Skeletal muscle satellite cell (primary cell): ENCODE results near the gene MRPL41. TPM values are rescaled to one million over a fixed set of nuclear protein-coding genes. Genes with fewer than 3 reads are reported as not detected.
"Not testable (repeated sequence)": the region's sequence is repeated elsewhere in the genome, so short reads cannot be mapped to it uniquely, and the experiment has no call there.

ENCODE experiments used
- H3K27me3 ChIP-seq: 2 replicates; pipeline ENCODE4 v1.7.0; 2013; ENCODE audit warnings: low read length; ENCODE audit not compliant: control insufficient read depth, insufficient read depth
- H3K36me3 ChIP-seq: 2 replicates; pipeline ENCODE4 v1.7.0; 2013; ENCODE audit warnings: mild to moderate bottlenecking, control low read depth, low read length; ENCODE audit not compliant: insufficient read depth
- H3K4me1 ChIP-seq: 2 replicates; pipeline ENCODE4 v1.7.0; 2013; ENCODE audit warnings: low read length; ENCODE audit not compliant: control insufficient read depth, insufficient read depth
- H3K4me2 ChIP-seq: 2 replicates; pipeline ENCODE4 v1.7.0; 2013; ENCODE audit warnings: mild to moderate bottlenecking, low read length
- H3K4me3 ChIP-seq: 2 replicates; pipeline ENCODE4 v1.7.0; 2013; ENCODE audit warnings: low read length
- H3K9ac ChIP-seq: 2 replicates; pipeline ENCODE4 v1.7.0; 2013; ENCODE audit warnings: mild to moderate bottlenecking, low read depth, low read length, moderate library complexity
- H3K9me3 ChIP-seq: replicated peaks from 2 replicates; pipeline ENCODE4 v1.7.0; 2013; ENCODE audit warnings: mild to moderate bottlenecking, control low read depth, low read length
- total RNA-seq: library from RNA; depleted of rRNA; stranded (reverse); fragments of >200 nt; gene quantifications from 2 replicates; pipeline ENCODE4 v1.2.3, GENCODE V29; 2012; rRNA removed

MRPL41 gene
- total RNA-seq: 65.1 and 65.9 TPM in 2 replicates

DNA sequence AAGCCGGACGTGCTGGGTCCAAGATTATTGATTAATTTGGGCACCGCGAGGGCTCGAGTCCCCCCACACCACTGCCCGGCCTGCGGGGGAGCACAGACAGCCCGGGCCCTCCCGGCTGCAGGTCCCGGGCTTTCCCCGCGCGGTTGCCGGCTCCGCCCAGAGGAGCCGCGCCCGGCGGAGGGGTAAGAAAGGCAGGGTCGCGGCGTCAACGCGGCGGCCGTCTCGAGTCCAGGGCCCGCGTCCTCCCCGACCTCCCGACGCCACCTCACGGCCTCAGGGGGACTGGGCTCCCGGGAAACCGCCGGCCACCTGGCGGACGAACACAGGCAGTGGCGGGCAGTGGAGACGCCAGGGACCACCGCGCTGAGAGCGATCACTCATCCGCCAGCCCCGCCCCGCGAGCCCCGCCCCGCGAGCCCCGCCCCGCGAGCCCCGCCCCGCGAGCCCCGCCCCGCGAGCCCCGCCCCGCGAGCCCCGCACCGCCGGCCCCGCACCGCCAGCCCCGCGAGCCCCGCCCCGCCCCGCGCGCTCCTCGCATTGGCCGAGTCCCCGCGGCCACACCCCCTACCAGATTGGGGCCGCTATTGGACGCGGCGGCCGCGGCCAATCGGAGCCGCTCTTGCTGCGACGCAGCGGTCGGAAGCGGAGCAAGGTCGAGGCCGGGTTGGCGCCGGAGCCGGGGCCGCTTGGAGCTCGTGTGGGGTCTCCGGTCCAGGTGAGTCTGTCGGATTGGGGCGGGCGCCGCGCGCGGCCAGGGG is at the start of gene MRPL41:
Gene MRPL41 (plus strand): TSS at position 616 of the 758 bp plus-strand sequence. CDS start 203 bp downstream, outside the sequence.
- Histone ChIP-seq H3K9ac (peak within 1 kb of the TSS; percentile 87), H3K4me2 (peak within 1 kb of the TSS; percentile 97), H3K4me3 (peak within 1 kb of the TSS; percentile 96), H3K9me3 (no peaks in the 10 kb centered on the region), H3K36me3 (peaks cover 23% of the 10 kb centered on the region), H3K27me3 (no peaks in the 10 kb centered on the region), H3K4me1 (peaks cover 15% of the 10 kb centered on the region)

GRCh38 chr9:137502008-137502911 is 49.4 kb upstream of the MRPL41 start:
- Histone ChIP-seq H3K27me3 (no peaks in the 10 kb centered on the region), H3K4me1 (no peaks in the 10 kb centered on the region), H3K9me3 (no peaks in the 10 kb centered on the region), H3K9ac (no peak overlapping the region), H3K36me3 (no peaks in the 10 kb centered on the region), H3K4me2 (no peak overlapping the region), H3K4me3 (no peak overlapping the region)

DNA sequence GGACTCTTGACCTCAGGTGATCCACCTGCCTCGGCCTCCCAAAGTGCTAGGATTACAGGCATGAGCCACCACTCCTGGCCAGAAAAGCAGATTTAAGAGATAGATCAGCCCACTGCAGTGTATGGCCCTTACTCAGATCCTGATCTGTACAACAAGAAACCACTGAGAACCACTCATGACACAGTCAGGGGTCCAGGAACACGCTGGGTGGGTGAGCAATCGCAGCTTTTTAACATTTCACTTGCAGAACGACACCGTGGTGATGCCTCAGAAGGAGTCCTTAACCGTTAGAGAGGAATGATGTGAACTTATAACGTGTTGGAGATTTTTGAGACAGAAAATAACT is 47.3 kb upstream of the MRPL41 start:
- H3K27me3 ChIP-seq: no peaks in the 10 kb centered on the region
- H3K9ac ChIP-seq: no peak overlapping the region
- no peaks in the 10 kb centered on the region for H3K4me1 ChIP-seq
- no peak overlapping the region for H3K4me2 ChIP-seq
- no peaks in the 10 kb centered on the region for H3K9me3 ChIP-seq
- no peaks in the 10 kb centered on the region for H3K36me3 ChIP-seq
- no peak overlapping the region for H3K4me3 ChIP-seq

GRCh38 chr9:137505421-137506140 is 46.1 kb upstream of the MRPL41 start:
- H3K27me3 ChIP-seq: no peaks in the 10 kb centered on the region
- H3K4me1 ChIP-seq: no peaks in the 10 kb centered on the region
- no peaks in the 10 kb centered on the region for H3K9me3 ChIP-seq
- H3K4me2 ChIP-seq: no peak overlapping the region
- no peak overlapping the region for H3K9ac ChIP-seq
- H3K4me3 ChIP-seq: no peak overlapping the region
- no peaks in the 10 kb centered on the region for H3K36me3 ChIP-seq

GRCh38 chr9:137506274-137506673 is 45.4 kb upstream of the MRPL41 start:
- Histone ChIP-seq H3K9ac (no peak overlapping the region), H3K9me3 (no peaks in the 10 kb centered on the region), H3K27me3 (no peaks in the 10 kb centered on the region), H3K4me2 (no peak overlapping the region), H3K4me3 (no peak overlapping the region), H3K36me3 (no peaks in the 10 kb centered on the region), H3K4me1 (no peaks in the 10 kb centered on the region)

- H3K4me1 ChIP-seq: no peaks in the 10 kb centered on the region
- H3K36me3 ChIP-seq: no peaks in the 10 kb centered on the region
- H3K4me3 ChIP-seq: no peak overlapping the region
- no peak overlapping the region for H3K4me2 ChIP-seq
- no peaks in the 10 kb centered on the region for H3K9me3 ChIP-seq
- H3K27me3 ChIP-seq: no peaks in the 10 kb centered on the region
- no peak overlapping the region for H3K9ac ChIP-seq
Measured at GRCh38 chr9:137506702-137507171, 44.9 kb upstream of the MRPL41 start.

DNA sequence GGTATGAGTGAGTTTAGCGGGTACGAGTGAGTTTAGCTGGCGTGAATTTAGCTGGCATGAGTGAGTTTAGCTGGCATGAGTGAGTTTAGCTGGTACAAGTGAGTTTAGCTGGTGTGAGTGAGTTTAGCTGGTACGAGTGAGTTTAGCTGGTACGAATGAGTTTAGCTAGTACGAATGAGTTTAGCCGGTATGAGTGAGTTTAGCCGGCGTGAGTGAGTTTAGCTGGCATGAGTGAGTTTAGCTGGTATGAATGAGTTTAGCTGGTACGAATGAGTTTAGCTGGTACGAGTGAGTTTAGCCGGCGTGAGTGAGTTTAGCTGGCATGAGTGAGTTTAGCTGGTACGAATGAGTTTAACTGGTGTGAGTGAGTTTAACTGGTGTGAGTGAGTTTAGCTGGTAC is 42.5 kb upstream of the MRPL41 start:
- Histone ChIP-seq H3K4me2 (no peak overlapping the region), H3K9me3 (no peaks in the 10 kb centered on the region), H3K9ac (no peak overlapping the region), H3K4me3 (no peak overlapping the region), H3K4me1 (no peaks in the 10 kb centered on the region), H3K27me3 (no peaks in the 10 kb centered on the region), H3K36me3 (no peaks in the 10 kb centered on the region)

DNA sequence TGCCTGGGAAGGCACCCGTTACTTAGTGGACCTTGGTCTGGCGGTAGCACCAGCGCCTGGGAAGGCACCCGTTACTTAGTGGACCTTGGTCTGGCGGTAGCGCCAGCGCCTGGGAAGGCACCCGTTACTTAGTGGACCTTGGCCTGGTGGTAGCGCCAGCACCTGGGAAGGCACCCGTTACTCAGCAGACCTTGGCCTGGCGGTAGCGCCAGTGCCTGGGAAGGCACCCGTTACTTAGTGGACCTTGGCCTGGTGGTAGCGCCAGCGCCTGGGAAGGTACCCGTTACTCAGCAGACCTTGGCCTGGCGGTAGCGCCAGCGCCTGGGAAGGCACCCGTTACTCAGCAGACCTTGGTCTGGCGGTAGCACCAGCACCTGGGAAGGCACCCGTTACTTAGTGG is 40.6 kb upstream of the MRPL41 start:
- not testable (repeated sequence) for H3K9me3 ChIP-seq, H3K4me2 ChIP-seq, H3K4me1 ChIP-seq, H3K9ac ChIP-seq, H3K36me3 ChIP-seq, H3K27me3 ChIP-seq, H3K4me3 ChIP-seq

DNA sequence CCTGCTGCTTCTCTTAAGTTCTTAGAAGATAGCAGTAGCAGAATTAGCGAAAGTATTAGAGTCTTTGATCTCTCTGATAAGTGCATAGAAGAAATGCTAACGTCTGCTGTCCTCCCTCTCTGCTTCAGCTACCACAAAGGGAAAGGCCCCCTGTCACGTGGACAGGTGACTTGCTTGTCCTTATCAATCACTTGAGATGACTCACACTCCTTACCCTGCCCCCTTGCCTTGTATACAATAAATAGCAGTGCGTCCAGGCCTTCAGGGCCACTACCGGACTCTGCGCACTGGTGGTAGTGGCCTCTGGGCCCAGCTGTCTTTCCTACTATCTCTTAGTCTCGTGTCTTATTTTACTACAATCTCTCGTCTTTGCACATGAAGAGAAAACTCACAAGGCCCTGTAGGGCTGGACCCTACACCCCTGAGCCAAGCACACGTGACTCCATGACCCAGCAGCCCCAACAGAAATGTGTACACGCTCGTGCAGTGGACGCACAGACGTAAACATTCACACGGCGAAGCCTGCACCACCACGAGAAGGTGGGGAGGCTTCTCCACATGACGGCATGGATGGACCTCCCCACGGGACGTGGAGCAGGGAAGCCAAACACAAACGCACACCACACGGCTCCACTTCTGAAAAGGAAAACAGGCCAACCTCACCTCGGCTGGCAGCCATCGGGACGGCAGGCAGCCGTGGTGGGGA is 39.8 kb upstream of the MRPL41 start:
- Histone ChIP-seq H3K4me1 (no peaks in the 10 kb centered on the region), H3K4me3 (no peak overlapping the region), H3K36me3 (no peaks in the 10 kb centered on the region), H3K9me3 (no peaks in the 10 kb centered on the region), H3K27me3 (no peaks in the 10 kb centered on the region), H3K9ac (no peak overlapping the region), H3K4me2 (no peak overlapping the region)

GRCh38 chr9:137513136-137513535 is 38.5 kb upstream of the MRPL41 start:
- H3K9ac ChIP-seq, H3K4me2 ChIP-seq, H3K4me3 ChIP-seq, H3K9me3 ChIP-seq, H3K4me1 ChIP-seq, H3K27me3 ChIP-seq, H3K36me3 ChIP-seq: not testable (repeated sequence)
